Measurements from ENCODE around the gene NPM1.
"Not testable (repeated sequence)": the region's sequence is repeated elsewhere in the genome, so short reads cannot be mapped to it uniquely, and the experiment has no call there.

Gene NPM1

GRCh38 chr5:171398660-171399059 lies 11.0 kb downstream of the NPM1 start:
- not testable (repeated sequence) for H3K9me3 ChIP-seq (ENCODE audit: insufficient read depth, low read depth, low read length); H3K27me3 ChIP-seq (ENCODE audit: insufficient read depth, low read length); H2BK12ac ChIP-seq (ENCODE audit: low read length); H4K8ac ChIP-seq (ENCODE audit: low read depth, low read length); H3K9ac ChIP-seq (ENCODE audit: low read length); H3K4me1 ChIP-seq (ENCODE audit: control insufficient read depth in 1 of 2, insufficient read depth in 2 of 2, low read length in 2 of 2); H3K4me2 ChIP-seq (ENCODE audit: low read length); H3K18ac ChIP-seq (ENCODE audit: low read length); H4K91ac ChIP-seq (ENCODE audit: low read depth, low read length); H3K27ac ChIP-seq (ENCODE audit: low read depth, low read length); H3K79me1 ChIP-seq (ENCODE audit: low read length); H2BK5ac ChIP-seq (ENCODE audit: low read depth, low read length, poor library complexity); H2AFZ ChIP-seq (ENCODE audit: insufficient read depth, low read length, poor library complexity); DNase-seq; H3K14ac ChIP-seq (ENCODE audit: low read length); H2AK5ac ChIP-seq (ENCODE audit: low read length); H3K4me3 ChIP-seq (ENCODE audit: low read depth, low read length); H4K12ac ChIP-seq (ENCODE audit: low read depth, low read length); H2BK120ac ChIP-seq (ENCODE audit: insufficient read depth, low read length, poor library complexity); H3K23ac ChIP-seq (ENCODE audit: low read length)
- Histone ChIP-seq H3K36me3 (ENCODE audit: control insufficient read depth in 1 of 2, insufficient read depth in 2 of 2, low read length in 2 of 2) (peaks cover 49 to 66% of the 10 kb centered on the region in 2 experiments), H3K4ac (ENCODE audit: low read depth, low read length) (peak overlapping the region; percentile 91), H3K79me2 (ENCODE audit: control insufficient read depth, insufficient read depth, low read length, poor library complexity) (peaks cover 22% of the 10 kb centered on the region)
- no CpG with 5 or more reads among the region's 9 CpGs for WGBS (ENCODE audit: extremely low coverage, insufficient coverage, insufficient read length)

- peaks cover 2% of the 10 kb centered on the region for H3K9me3 ChIP-seq (ENCODE audit: insufficient read depth, low read depth, low read length)
- H3K18ac ChIP-seq (ENCODE audit: low read length), result no peak overlapping the region
- H2AK5ac ChIP-seq (ENCODE audit: low read length), result no peak overlapping the region
- no peak overlapping the region for H3K4me2 ChIP-seq (ENCODE audit: low read length)
- no peak overlapping the region for H2AFZ ChIP-seq (ENCODE audit: insufficient read depth, low read length, poor library complexity)
- peaks cover 40 to 55% of the 10 kb centered on the region in 2 experiments for H3K36me3 ChIP-seq (ENCODE audit: control insufficient read depth in 1 of 2, insufficient read depth in 2 of 2, low read length in 2 of 2)
- no peak overlapping the region for H3K14ac ChIP-seq (ENCODE audit: low read length)
- H3K4ac ChIP-seq (ENCODE audit: low read depth, low read length), result peak overlapping the region; percentile 79
- DNase-seq, result no peak
- H4K91ac ChIP-seq (ENCODE audit: low read depth, low read length), result no peak overlapping the region
- no peak overlapping the region for H3K9ac ChIP-seq (ENCODE audit: low read length)
- no peak overlapping the region for H4K8ac ChIP-seq (ENCODE audit: low read depth, low read length)
- WGBS (ENCODE audit: extremely low coverage, insufficient coverage, insufficient read length), result no CpG with 5 or more reads among the region's 7 CpGs
- H3K79me2 ChIP-seq (ENCODE audit: control insufficient read depth, insufficient read depth, low read length, poor library complexity), result peaks cover 13% of the 10 kb centered on the region
- no peaks in the 10 kb centered on the region for H3K4me1 ChIP-seq (ENCODE audit: control insufficient read depth in 1 of 2, insufficient read depth in 2 of 2, low read length in 2 of 2)
- no peak overlapping the region for H4K12ac ChIP-seq (ENCODE audit: low read depth, low read length)
- H3K27ac ChIP-seq (ENCODE audit: low read depth, low read length), result no peak overlapping the region
- H2BK120ac ChIP-seq (ENCODE audit: insufficient read depth, low read length, poor library complexity), result no peak overlapping the region
- H3K23ac ChIP-seq (ENCODE audit: low read length), result no peak overlapping the region
- no peaks in the 10 kb centered on the region for H3K79me1 ChIP-seq (ENCODE audit: low read length)
- H3K4me3 ChIP-seq (ENCODE audit: low read depth, low read length), result no peak overlapping the region
- no peak overlapping the region for H2BK5ac ChIP-seq (ENCODE audit: low read depth, low read length, poor library complexity)
- H2BK12ac ChIP-seq (ENCODE audit: low read length), result no peak overlapping the region
- no peaks in the 10 kb centered on the region for H3K27me3 ChIP-seq (ENCODE audit: insufficient read depth, low read length)
Observed at GRCh38 chr5:171400169-171400568, 12.5 kb downstream of the NPM1 start.

GRCh38 chr5:171401167-171401947 lies 13.7 kb downstream of the NPM1 start:
- H3K4ac ChIP-seq (ENCODE audit: low read depth, low read length), result peak overlapping the region; percentile 6

GRCh38 chr5:171402751-171403150 lies 15.1 kb downstream of the NPM1 start:
- not testable (repeated sequence) for H3K4ac ChIP-seq (ENCODE audit: low read depth, low read length); H3K4me3 ChIP-seq (ENCODE audit: low read depth, low read length); H4K91ac ChIP-seq (ENCODE audit: low read depth, low read length); H3K18ac ChIP-seq (ENCODE audit: low read length); H3K9me3 ChIP-seq (ENCODE audit: insufficient read depth, low read depth, low read length); H3K4me1 ChIP-seq (ENCODE audit: control insufficient read depth in 1 of 2, insufficient read depth in 2 of 2, low read length in 2 of 2); H2BK12ac ChIP-seq (ENCODE audit: low read length); DNase-seq; H4K8ac ChIP-seq (ENCODE audit: low read depth, low read length); H2BK120ac ChIP-seq (ENCODE audit: insufficient read depth, low read length, poor library complexity); H3K79me2 ChIP-seq (ENCODE audit: control insufficient read depth, insufficient read depth, low read length, poor library complexity); H3K23ac ChIP-seq (ENCODE audit: low read length); H4K12ac ChIP-seq (ENCODE audit: low read depth, low read length); H2AFZ ChIP-seq (ENCODE audit: insufficient read depth, low read length, poor library complexity); H2AK5ac ChIP-seq (ENCODE audit: low read length); H3K27ac ChIP-seq (ENCODE audit: low read depth, low read length); H3K79me1 ChIP-seq (ENCODE audit: low read length); H3K4me2 ChIP-seq (ENCODE audit: low read length); H2BK5ac ChIP-seq (ENCODE audit: low read depth, low read length, poor library complexity); H3K9ac ChIP-seq (ENCODE audit: low read length); H3K14ac ChIP-seq (ENCODE audit: low read length); H3K27me3 ChIP-seq (ENCODE audit: insufficient read depth, low read length)
- H3K36me3 ChIP-seq (ENCODE audit: control insufficient read depth in 1 of 2, insufficient read depth in 2 of 2, low read length in 2 of 2), result peaks cover 28 to 43% of the 10 kb centered on the region in 2 experiments

More at GRCh38 chr5:171401167-171401947, 13.7 kb downstream of the NPM1 start:
- Histone ChIP-seq H3K18ac (ENCODE audit: low read length) (no peak overlapping the region), H3K23ac (ENCODE audit: low read length) (no peak overlapping the region), H3K4me2 (ENCODE audit: low read length) (no peak overlapping the region), H3K79me1 (ENCODE audit: low read length) (no peaks in the 10 kb centered on the region), H3K4me3 (ENCODE audit: low read depth, low read length) (no peak overlapping the region), H2AK5ac (ENCODE audit: low read length) (no peak overlapping the region), H2AFZ (ENCODE audit: insufficient read depth, low read length, poor library complexity) (no peak overlapping the region), H3K9me3 (ENCODE audit: insufficient read depth, low read depth, low read length) (peaks cover 2% of the 10 kb centered on the region), H2BK120ac (ENCODE audit: insufficient read depth, low read length, poor library complexity) (no peak overlapping the region), H3K27ac (ENCODE audit: low read depth, low read length) (no peak overlapping the region), H3K27me3 (ENCODE audit: insufficient read depth, low read length) (no peaks in the 10 kb centered on the region), H2BK12ac (ENCODE audit: low read length) (no peak overlapping the region), H3K79me2 (ENCODE audit: control insufficient read depth, insufficient read depth, low read length, poor library complexity) (peaks cover 11% of the 10 kb centered on the region), H4K91ac (ENCODE audit: low read depth, low read length) (no peak overlapping the region), H3K36me3 (ENCODE audit: control insufficient read depth in 1 of 2, insufficient read depth in 2 of 2, low read length in 2 of 2) (peaks cover 34 to 53% of the 10 kb centered on the region in 2 experiments), H2BK5ac (ENCODE audit: low read depth, low read length, poor library complexity) (no peak overlapping the region), H3K14ac (ENCODE audit: low read length) (no peak overlapping the region), H3K9ac (ENCODE audit: low read length) (no peak overlapping the region), H4K8ac (ENCODE audit: low read depth, low read length) (no peak overlapping the region), H4K12ac (ENCODE audit: low read depth, low read length) (no peak overlapping the region), H3K4me1 (ENCODE audit: control insufficient read depth in 1 of 2, insufficient read depth in 2 of 2, low read length in 2 of 2) (no peaks in the 10 kb centered on the region)
- DNase-seq, result no peak
- WGBS (ENCODE audit: extremely low coverage, insufficient coverage, insufficient read length), result no CpG with 5 or more reads among the region's 13 CpGs
